Measurements from ENCODE around the gene CSMD2.

Gene CSMD2

GRCh38 chr1:34166625-34167361, 1.8 kb upstream of the CSMD2 start:
- TF ChIP-seq SIN3A (IDR thresholded peaks at IDR 0.05; ENCODE audit: borderline replicate concordance, insufficient read depth, low read length) (no peak), FOXP2 (optimal IDR thresholded peaks at IDR 0.05; ENCODE audit: borderline replicate concordance, extremely low read depth, extremely low read length, insufficient read depth) (no peak), POLR2AphosphoS5 (IDR thresholded peaks at IDR 0.05; ENCODE audit: low read depth, low read length) (no peak), TAF1 (IDR thresholded peaks at IDR 0.05; ENCODE audit: borderline replicate concordance, insufficient read depth, low read length) (no peak), REST (IDR thresholded peaks at IDR 0.05; ENCODE audit: insufficient read depth in 1 of 2, low read depth in 2 of 2, low read length in 2 of 2) (no peak)

- TF ChIP-seq POLR2AphosphoS5 (IDR thresholded peaks at IDR 0.05; ENCODE audit: low read depth, low read length) (no peak), SIN3A (IDR thresholded peaks at IDR 0.05; ENCODE audit: borderline replicate concordance, insufficient read depth, low read length) (no peak), FOXP2 (optimal IDR thresholded peaks at IDR 0.05; ENCODE audit: borderline replicate concordance, extremely low read depth, extremely low read length, insufficient read depth) (no peak), REST (IDR thresholded peaks at IDR 0.05; ENCODE audit: insufficient read depth in 1 of 2, low read depth in 2 of 2, low read length in 2 of 2) (no peak)
Measured at GRCh38 chr1:34166191-34166624, 1.2 kb upstream of the CSMD2 start.

- TF ChIP-seq TAF1 (IDR thresholded peaks at IDR 0.05; ENCODE audit: borderline replicate concordance, insufficient read depth, low read length): no peak
- no peak for TF ChIP-seq REST (IDR thresholded peaks at IDR 0.05; ENCODE audit: insufficient read depth in 1 of 2, low read depth in 2 of 2, low read length in 2 of 2)
- no peak for TF ChIP-seq POLR2AphosphoS5 (IDR thresholded peaks at IDR 0.05; ENCODE audit: low read depth, low read length)
- no peak for TF ChIP-seq FOXP2 (optimal IDR thresholded peaks at IDR 0.05; ENCODE audit: borderline replicate concordance, extremely low read depth, extremely low read length, insufficient read depth)
- TF ChIP-seq SIN3A (IDR thresholded peaks at IDR 0.05; ENCODE audit: borderline replicate concordance, insufficient read depth, low read length): no peak
Measured at GRCh38 chr1:34165422-34165921, 442 bp upstream of the CSMD2 start.

GRCh38 chr1:34163792-34164731, 968 bp downstream of the CSMD2 start:
- TF ChIP-seq POLR2AphosphoS5 (IDR thresholded peaks at IDR 0.05; ENCODE audit: low read depth, low read length) (no peak), TAF1 (IDR thresholded peaks at IDR 0.05; ENCODE audit: borderline replicate concordance, insufficient read depth, low read length) (no peak), SIN3A (IDR thresholded peaks at IDR 0.05; ENCODE audit: borderline replicate concordance, insufficient read depth, low read length) (no peak), FOXP2 (optimal IDR thresholded peaks at IDR 0.05; ENCODE audit: borderline replicate concordance, extremely low read depth, extremely low read length, insufficient read depth) (no peak), REST (IDR thresholded peaks at IDR 0.05; ENCODE audit: insufficient read depth in 1 of 2, low read depth in 2 of 2, low read length in 2 of 2) (no peak)

Measured in PFSK-1 (cell line).